Measurements from ENCODE around the gene ARHGAP24. TPM values are rescaled to one million over a fixed set of nuclear protein-coding genes. Genes with fewer than 3 reads are reported as not detected.
"Not testable (repeated sequence)": the region's sequence is repeated elsewhere in the genome, so short reads cannot be mapped to it uniquely, and the experiment has no call there.

ARHGAP24 gene
- polyA plus RNA-seq, 1 donor = 49.0 TPM

- DNase-seq = no peak
These were observed 389.6 kb downstream of the ARHGAP24 start for GRCh38 chr4:85864259-85865205.

GRCh38 chr4:85865256-85865655, 390.3 kb downstream of the ARHGAP24 start:
- no peak for DNase-seq

GRCh38 chr4:85866508-85866907, 391.6 kb downstream of the ARHGAP24 start:
- DNase-seq = no peak

- no peak for DNase-seq
These were observed 392.3 kb downstream of the ARHGAP24 start for GRCh38 chr4:85867271-85867670.

GRCh38 chr4:85869181-85869580, 394.2 kb downstream of the ARHGAP24 start:
- no peak for DNase-seq

- no peak for DNase-seq
These were observed 395.5 kb downstream of the ARHGAP24 start for GRCh38 chr4:85870298-85871083.

GRCh38 chr4:85873566-85873965, 398.6 kb downstream of the ARHGAP24 start:
- no peak for DNase-seq

- no peak for DNase-seq
These were observed 404.6 kb downstream of the ARHGAP24 start for GRCh38 chr4:85879518-85879917.

GRCh38 chr4:85883180-85883579, 408.2 kb downstream of the ARHGAP24 start:
- DNase-seq = no peak

GRCh38 chr4:85884251-85884650, 409.3 kb downstream of the ARHGAP24 start:
- DNase-seq = no peak

GRCh38 chr4:85886665-85887064, 411.7 kb downstream of the ARHGAP24 start:
- no peak for DNase-seq

- DNase-seq = no peak
These were observed 414.4 kb downstream of the ARHGAP24 start for GRCh38 chr4:85889314-85889713.

- DNase-seq = no peak
These were observed 420.8 kb downstream of the ARHGAP24 start for GRCh38 chr4:85895755-85896154.

- DNase-seq = no peak
These were observed 423.3 kb downstream of the ARHGAP24 start for GRCh38 chr4:85898231-85898630.

- no peak for DNase-seq
These were observed 426.6 kb downstream of the ARHGAP24 start for GRCh38 chr4:85901500-85901899.

- DNase-seq = not testable (repeated sequence)
These were observed 427.7 kb downstream of the ARHGAP24 start for GRCh38 chr4:85902647-85903046.

GRCh38 chr4:85905761-85906160, 430.8 kb downstream of the ARHGAP24 start:
- DNase-seq = no peak

- no peak for DNase-seq
These were observed 432.1 kb downstream of the ARHGAP24 start for GRCh38 chr4:85907001-85907400.

- no peak for DNase-seq
These were observed 434.9 kb downstream of the ARHGAP24 start for GRCh38 chr4:85909851-85910250.

- DNase-seq = no peak
These were observed 436.0 kb downstream of the ARHGAP24 start for GRCh38 chr4:85910985-85911384.

- no peak for DNase-seq
These were observed 439.2 kb downstream of the ARHGAP24 start for GRCh38 chr4:85913931-85914694.

GRCh38 chr4:85915570-85915969, 440.6 kb downstream of the ARHGAP24 start:
- not testable (repeated sequence) for DNase-seq
